Measurements from ENCODE around the gene RAB27A.

GRCh38 chr15:55186331-55186730 is 103.3 kb downstream of the RAB27A start:
- TF ChIP-seq CTCF (IDR thresholded peaks at IDR 0.05 in 2 of 3, conservative IDR thresholded peaks at IDR 0.05 in 1 of 3; ENCODE audit: control insufficient read depth in 2 of 3, extremely low read depth in 1 of 3, insufficient read depth in 1 of 3, low read depth in 3 of 3, low read length in 3 of 3), result no peak
- no peak for TF ChIP-seq YY1 (IDR thresholded peaks at IDR 0.05; ENCODE audit: low read depth, low read length)
- no peak for TF ChIP-seq POLR2A (IDR thresholded peaks at IDR 0.05; ENCODE audit: low read depth, low read length)
